Lung (tissue), 12 donors: ENCODE data around the gene TANGO6. TPM values are rescaled to one million over a fixed set of nuclear protein-coding genes. Genes with fewer than 3 reads are reported as not detected.

Source experiments
- ATAC-seq: fragments of 200-7000 bp; cut with Tn5 transposase; one replicate; pipeline ENCODE4 v1.9.1; 2020; ENCODE audit warnings: moderate number of reproducible peaks; ENCODE audit not compliant: insufficient read depth, low FRiP score
- DNase-seq, 3 donors: peaks; one replicate each; pipeline ENCODE4 v3.0.0-alpha.2; 2013 to 2017
- H3K27ac ChIP-seq, 2 donors: one replicate each; pipeline ENCODE4 v1.5.1; 2013; ENCODE audit warnings: mild to moderate bottlenecking in 2 of 2, moderate library complexity in 2 of 2, control low read depth in 1 of 2, inconsistent platforms in 1 of 2, low read depth in 1 of 2, low read length in 1 of 2
- H3K27me3 ChIP-seq, 3 donors: one replicate each; pipeline ENCODE4 v1.5.1; 2013; ENCODE audit warnings: low read length in 2 of 3; ENCODE audit not compliant: control insufficient read depth in 3 of 3, insufficient read depth in 3 of 3
- H3K36me3 ChIP-seq, 4 donors: one replicate each; pipeline ENCODE4 v1.5.1; 2013; ENCODE audit warnings: low read length in 4 of 4, mild to moderate bottlenecking in 1 of 4, moderate library complexity in 1 of 4; ENCODE audit not compliant: control insufficient read depth in 4 of 4, insufficient read depth in 4 of 4
- H3K4me1 ChIP-seq, 5 donors: one replicate each; pipeline ENCODE4 v1.5.1; 2013; ENCODE audit warnings: low read length in 5 of 5, mild to moderate bottlenecking in 2 of 5, moderate library complexity in 1 of 5; ENCODE audit not compliant: control insufficient read depth in 5 of 5, insufficient read depth in 5 of 5
- H3K4me3 ChIP-seq: one replicate; pipeline ENCODE4 v1.5.1; 2013; ENCODE audit warnings: mild to moderate bottlenecking, control low read depth, moderate library complexity
- H3K9ac ChIP-seq, 2 donors: one replicate each; pipeline ENCODE4 v1.5.1; 2013; ENCODE audit warnings: low read length in 2 of 2, control low read depth in 1 of 2; ENCODE audit not compliant: insufficient read depth in 1 of 2
- H3K9me3 ChIP-seq, 4 donors: one replicate each; pipeline ENCODE4 v1.5.1; 2013; ENCODE audit warnings: low read length in 3 of 4, mild to moderate bottlenecking in 1 of 4, moderate library complexity in 1 of 4; ENCODE audit not compliant: control insufficient read depth in 4 of 4, insufficient read depth in 3 of 4
- CTCF ChIP-seq: IDR thresholded peaks from 2 replicates; pipeline ENCODE4 v1.5.1; 2012; ENCODE audit warnings: mild to moderate bottlenecking; ENCODE audit errors: control extremely low read depth, extremely low read depth
- whole genome bisulfite sequencing, 2 donors: extraction: QIAGEN DNeasy Blood & Tissue Kit; methylation state at CpG; one replicate each; pipeline ENCODE4 v1.1.7; 2013; 5-methylcytosine and 5-hydroxymethylcytosine counted together
- polyA plus RNA-seq, 2 donors: library from polyadenylated mRNA; stranded (reverse); fragments of 200-250 nt; gene quantifications; one replicate each; pipeline ENCODE4 v1.2.1, GENCODE V29; 2013
- total RNA-seq, 2 donors: library from RNA; depleted of rRNA in 1 of 2; stranded (reverse); fragments of >200 nt in 1 of 2; gene quantifications; one replicate each; pipeline ENCODE4 v1.2.1, GENCODE V29; 2014 to 2021
- donor health status: control.
- donor health status: control.
- donor health status: Bipolar disorder and iron deficiency.
- donor health status: healthy.
- donor health status: DM: yes; HTN: yes; CAD: no.

TANGO6 gene
- total and polyA plus RNA-seq, 4 donors, result 2.3 to 19.3 (median 11.9) TPM

GRCh38 chr16:68923116-68923515, 79.8 kb downstream of the TANGO6 start:
- H3K27ac ChIP-seq, result no peak overlapping the region
- TF ChIP-seq CTCF, result no peak
- H3K4me1 ChIP-seq, result no peaks in the 10 kb centered on the region
- H3K9ac ChIP-seq, result no peak overlapping the region
- H3K27me3 ChIP-seq, result no peaks in the 10 kb centered on the region
- no peak for ATAC-seq
- H3K4me3 ChIP-seq, result no peak overlapping the region
- WGBS, 2 donors, result 94 to 97% methylated on average over 12 of the region's 12 CpGs
- DNase-seq, result no peak
- peaks cover 3 to 12% (median 6%) of the 10 kb centered on the region in 4 donors for H3K36me3 ChIP-seq
- no peaks in the 10 kb centered on the region for H3K9me3 ChIP-seq

- no peaks in the 10 kb centered on the region for H3K9me3 ChIP-seq
- no peak overlapping the region for H3K27ac ChIP-seq
- peaks cover 2 to 15% (median 8%) of the 10 kb centered on the region in 4 donors for H3K36me3 ChIP-seq
- H3K4me1 ChIP-seq, result no peaks in the 10 kb centered on the region
- no peaks in the 10 kb centered on the region for H3K27me3 ChIP-seq
- H3K4me3 ChIP-seq, result no peak overlapping the region
- no peak for TF ChIP-seq CTCF
- 88 to 91% methylated on average over 3 of the region's 3 CpGs for WGBS, 2 donors
- H3K9ac ChIP-seq, result no peak overlapping the region
- DNase-seq (no peak), ATAC-seq (no peak)
Observed at GRCh38 chr16:68927018-68927417, 83.7 kb downstream of the TANGO6 start.

- Histone ChIP-seq H3K27ac (no peak overlapping the region), H3K36me3 (peaks cover 2 to 19% (median 11%) of the 10 kb centered on the region in 4 donors), H3K9ac (no peak overlapping the region), H3K4me3 (no peak overlapping the region), H3K9me3 (no peaks in the 10 kb centered on the region), H3K27me3 (no peaks in the 10 kb centered on the region), H3K4me1 (no peaks in the 10 kb centered on the region)
- WGBS, 2 donors, result 90 to 91% methylated on average over 3 of the region's 3 CpGs
- TF ChIP-seq CTCF, result no peak
- ATAC-seq (no peak), DNase-seq (no peak)
Observed at GRCh38 chr16:68931196-68931595, 87.9 kb downstream of the TANGO6 start.

GRCh38 chr16:68934402-68934801, 91.1 kb downstream of the TANGO6 start:
- no peak for ATAC-seq
- Histone ChIP-seq H3K9me3 (no peaks in the 10 kb centered on the region), H3K4me1 (peaks cover 0 to 4% (median 0%) of the 10 kb centered on the region in 5 donors), H3K27ac (no peak overlapping the region), H3K9ac (no peak overlapping the region), H3K27me3 (no peaks in the 10 kb centered on the region), H3K4me3 (no peak overlapping the region), H3K36me3 (peaks cover 2 to 10% (median 5%) of the 10 kb centered on the region in 4 donors)
- no peak for TF ChIP-seq CTCF
- DNase-seq, result no peak
- WGBS, 2 donors, result 95 to 100% methylated on average over 3 of the region's 3 CpGs
